ENCODE results near the gene ATP6V0E1. TPM values are rescaled to one million over a fixed set of nuclear protein-coding genes. Genes with fewer than 3 reads are reported as not detected.

Gene ATP6V0E1
- total RNA-seq, 1 donor from 2014 or later, result 285 TPM

- Histone ChIP-seq H3K27ac (peak overlapping the region; percentile 58), H3K27me3 (ENCODE audit: low read depth) (no peaks in the 10 kb centered on the region), H3K9me3 (no peaks in the 10 kb centered on the region), H3K4me1 (peaks cover 14% of the 10 kb centered on the region), H3K36me3 (peaks cover 82% of the 10 kb centered on the region), H3K4me3 (no peak overlapping the region)
- no peak for TF ChIP-seq CTCF (IDR thresholded peaks at IDR 0.05)
- ATAC-seq (peak; percentile 86 to 89), DNase-seq (peak; percentile 77)
- intact Hi-C loops (cut with DNase I), result no loop called here
These were observed 43.1 kb upstream of the ATP6V0E1 start for GRCh38 chr5:172940268-172941066.

GRCh38 chr5:172941067-172941516 lies 42.5 kb upstream of the ATP6V0E1 start:
- peak in 1 of 2 donors; percentile 7 for ATAC-seq
- H3K27ac ChIP-seq, result peak overlapping the region; percentile 58
- no peak for TF ChIP-seq CTCF (IDR thresholded peaks at IDR 0.05)
- no peaks in the 10 kb centered on the region for H3K27me3 ChIP-seq (ENCODE audit: low read depth)
- peaks cover 81% of the 10 kb centered on the region for H3K36me3 ChIP-seq
- H3K4me3 ChIP-seq, result no peak overlapping the region
- H3K4me1 ChIP-seq, result peaks cover 14% of the 10 kb centered on the region
- no peak for DNase-seq
- intact Hi-C loops (cut with DNase I), result no loop called here
- no peaks in the 10 kb centered on the region for H3K9me3 ChIP-seq

- Histone ChIP-seq H3K9me3 (no peaks in the 10 kb centered on the region), H3K4me1 (peaks cover 14% of the 10 kb centered on the region), H3K4me3 (no peak overlapping the region), H3K36me3 (peaks cover 79% of the 10 kb centered on the region), H3K27me3 (ENCODE audit: low read depth) (no peaks in the 10 kb centered on the region), H3K27ac (no peak overlapping the region)
- DNase-seq, result no peak
- intact Hi-C loops (cut with DNase I), result no loop called here
- no peak for TF ChIP-seq CTCF (IDR thresholded peaks at IDR 0.05)
- no peak for ATAC-seq
These were observed 41.0 kb upstream of the ATP6V0E1 start for GRCh38 chr5:172942556-172942955.

- no peak for TF ChIP-seq CTCF (IDR thresholded peaks at IDR 0.05)
- Histone ChIP-seq H3K4me3 (no peak overlapping the region), H3K36me3 (peaks cover 76% of the 10 kb centered on the region), H3K9me3 (no peaks in the 10 kb centered on the region), H3K4me1 (peaks cover 14% of the 10 kb centered on the region), H3K27me3 (ENCODE audit: low read depth) (no peaks in the 10 kb centered on the region), H3K27ac (peak overlapping the region; percentile 41)
- no peak for DNase-seq
- ATAC-seq, result no peak
- intact Hi-C loops (cut with DNase I), result no loop called here
These were observed 40.2 kb upstream of the ATP6V0E1 start for GRCh38 chr5:172943283-172943841.

GRCh38 chr5:172943906-172944305 lies 39.7 kb upstream of the ATP6V0E1 start:
- TF ChIP-seq CTCF (IDR thresholded peaks at IDR 0.05), result no peak
- DNase-seq (no peak), ATAC-seq (no peak)
- intact Hi-C loops (cut with DNase I), result no loop called here
- Histone ChIP-seq H3K4me1 (peaks cover 14% of the 10 kb centered on the region), H3K4me3 (no peak overlapping the region), H3K9me3 (no peaks in the 10 kb centered on the region), H3K27me3 (ENCODE audit: low read depth) (no peaks in the 10 kb centered on the region), H3K27ac (peak overlapping the region; percentile 18), H3K36me3 (peaks cover 76% of the 10 kb centered on the region)

All from lower lobe of right lung (tissue), 2 donors.